Hindlimb muscle (tissue), 1 donor: Measurements from ENCODE around the gene PANK1. TPM values are rescaled to one million over a fixed set of nuclear protein-coding genes. Genes with fewer than 3 reads are reported as not detected.
"Not testable (repeated sequence)": the region's sequence is repeated elsewhere in the genome, so short reads cannot be mapped to it uniquely, and the experiment has no call there.

Experiments used
- DNase-seq: peaks from one replicate; pipeline ENCODE4 v3.0.0-alpha.2; 2013
- polyA plus RNA-seq: library from polyadenylated mRNA; unstranded; fragments of 120-200 nt; gene quantifications from one replicate; pipeline ENCODE4 v1.2.1, GENCODE V29; 2013; ENCODE audit not compliant: insufficient read length

PANK1 gene
- polyA plus RNA-seq, 1 donor, result 16.0 TPM

DNA sequence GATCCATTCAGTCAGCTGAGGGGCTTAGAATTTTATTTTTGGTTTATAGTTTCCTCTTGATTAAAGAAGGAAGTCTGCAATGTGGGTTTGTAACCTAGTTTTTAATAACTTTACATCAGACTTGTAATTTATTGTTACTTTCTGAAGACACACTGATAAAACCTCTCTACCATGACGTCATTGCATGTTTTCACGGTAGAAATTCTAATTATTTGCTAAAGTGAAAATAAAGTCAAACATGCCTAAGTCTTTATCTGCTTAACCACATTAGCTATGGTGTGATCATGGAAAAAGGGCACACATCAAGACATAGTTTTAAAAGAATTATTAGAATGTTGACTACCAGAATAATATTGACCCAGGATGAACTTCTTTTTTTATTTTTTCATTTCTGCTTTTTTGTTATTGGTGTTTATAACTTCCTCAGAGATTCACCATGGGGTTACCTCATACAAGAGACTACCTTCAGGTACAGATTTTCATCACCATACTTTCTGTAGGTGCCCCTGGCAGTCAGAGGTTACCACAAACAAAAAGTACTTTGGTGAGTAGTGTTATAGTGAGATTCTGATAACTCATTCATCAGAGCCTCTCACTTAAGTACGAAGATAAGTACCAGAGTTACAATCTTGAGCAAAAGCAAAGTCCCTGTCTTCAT, 7.0 kb upstream of the PANK1 start:
- no peak for DNase-seq

DNA sequence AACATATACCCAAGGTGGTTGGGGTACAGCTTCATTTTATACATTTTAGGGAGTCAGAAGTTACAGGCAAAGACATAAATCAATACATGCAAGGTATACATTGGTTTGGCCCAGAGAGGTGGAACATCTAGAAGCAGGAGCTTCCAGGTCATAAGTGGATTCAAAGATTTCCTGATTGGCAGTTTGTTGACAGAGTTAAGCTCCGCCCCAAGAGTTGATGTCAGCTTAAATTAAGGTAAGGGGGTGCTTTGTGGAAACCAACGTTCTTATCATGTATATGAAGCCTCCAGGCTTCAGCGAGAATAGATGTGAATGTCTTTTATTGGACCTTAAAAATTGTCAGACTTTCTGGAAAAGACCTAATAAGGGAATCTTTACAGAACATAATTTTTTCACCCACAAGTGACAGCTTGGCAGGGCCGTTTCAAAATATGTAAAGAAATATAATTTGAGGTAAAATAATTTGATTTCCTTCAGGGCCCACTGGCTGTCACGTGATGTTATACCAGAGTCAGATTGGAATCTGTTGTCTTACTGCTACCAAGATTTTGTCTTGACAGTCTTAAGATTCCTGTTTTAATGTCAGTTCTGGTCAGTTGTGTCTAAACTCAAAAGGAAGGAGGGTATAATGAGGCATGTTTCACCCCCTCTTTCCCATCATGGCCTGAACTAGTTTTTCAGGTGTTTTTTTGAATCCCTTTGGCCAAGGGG, 6.3 kb upstream of the PANK1 start:
- no peak for DNase-seq

DNA sequence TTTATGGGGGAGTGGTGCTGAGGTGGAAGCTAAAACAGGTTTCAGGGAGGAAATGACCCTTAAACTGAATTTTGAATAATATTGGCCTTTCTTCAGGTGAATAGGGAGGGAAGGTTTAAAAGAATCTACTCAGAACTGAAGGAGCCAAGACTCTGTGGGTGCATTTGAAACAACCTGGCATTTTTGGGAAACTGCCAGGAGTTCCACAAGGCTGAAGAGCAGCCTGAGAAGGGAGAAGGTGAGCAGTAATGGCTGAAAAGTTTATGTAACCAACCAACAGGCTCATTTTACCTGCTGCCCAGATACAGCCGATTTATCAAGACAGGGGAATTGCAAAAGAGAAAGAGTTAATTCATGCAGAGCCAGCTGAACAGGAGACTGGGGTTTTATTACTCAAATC, 4.0 kb upstream of the PANK1 start:
- DNase-seq, result no peak

DNA sequence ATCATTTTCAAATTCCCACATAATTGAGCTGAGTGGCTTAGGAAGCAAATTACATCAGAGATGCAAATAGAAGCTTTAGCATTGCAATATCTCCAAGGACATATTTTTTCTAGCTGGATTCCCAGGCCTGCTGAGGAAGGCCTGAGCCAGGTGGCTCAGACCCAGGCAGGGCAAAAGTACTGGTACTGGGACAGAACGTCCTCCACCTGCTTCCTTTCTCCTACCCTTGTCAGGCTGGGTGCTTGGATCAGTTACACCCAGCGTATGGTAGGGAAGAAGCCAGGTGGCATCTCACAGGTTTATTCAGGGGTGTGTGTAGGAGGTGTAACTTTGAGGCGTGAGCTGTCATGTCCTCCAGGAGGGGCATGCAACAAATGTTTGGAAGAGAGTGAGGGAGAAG, 3.0 kb upstream of the PANK1 start:
- no peak for DNase-seq

DNA sequence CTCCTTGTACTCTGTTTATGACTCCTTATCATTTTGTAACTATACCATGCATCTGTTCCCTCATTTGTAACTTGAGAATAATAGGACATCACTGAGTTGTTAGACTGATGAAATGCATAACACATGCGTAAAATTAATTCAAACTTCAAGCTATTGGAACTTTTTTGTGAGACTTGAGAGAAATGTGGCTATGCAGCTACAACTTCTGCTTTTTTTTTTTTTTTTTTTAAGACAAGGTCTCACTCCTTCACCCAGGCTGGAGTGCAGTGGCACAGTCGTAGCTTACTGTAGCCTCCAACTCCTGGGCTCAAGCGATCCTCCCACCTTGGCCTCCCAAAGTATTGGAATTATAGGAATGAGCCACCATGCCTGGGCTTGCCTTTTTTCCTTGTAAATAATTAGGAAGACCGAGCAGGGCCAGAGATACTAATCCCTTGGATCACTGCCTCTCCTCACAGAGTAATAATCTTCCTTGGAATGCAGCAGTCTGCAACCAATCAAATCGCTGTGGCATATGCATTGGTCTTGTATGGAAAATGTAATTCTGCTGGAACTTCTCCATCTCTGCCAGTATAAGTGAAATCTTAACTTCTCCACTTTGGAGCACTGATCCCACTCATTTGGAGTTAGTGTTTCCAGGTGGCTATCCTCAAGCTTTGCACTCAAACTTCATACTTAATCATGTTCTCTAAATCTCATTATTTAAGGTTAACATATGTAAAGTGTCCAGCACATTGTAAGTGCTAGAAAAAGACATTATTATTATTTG, 2.0 kb upstream of the PANK1 start:
- DNase-seq, result no peak

DNA sequence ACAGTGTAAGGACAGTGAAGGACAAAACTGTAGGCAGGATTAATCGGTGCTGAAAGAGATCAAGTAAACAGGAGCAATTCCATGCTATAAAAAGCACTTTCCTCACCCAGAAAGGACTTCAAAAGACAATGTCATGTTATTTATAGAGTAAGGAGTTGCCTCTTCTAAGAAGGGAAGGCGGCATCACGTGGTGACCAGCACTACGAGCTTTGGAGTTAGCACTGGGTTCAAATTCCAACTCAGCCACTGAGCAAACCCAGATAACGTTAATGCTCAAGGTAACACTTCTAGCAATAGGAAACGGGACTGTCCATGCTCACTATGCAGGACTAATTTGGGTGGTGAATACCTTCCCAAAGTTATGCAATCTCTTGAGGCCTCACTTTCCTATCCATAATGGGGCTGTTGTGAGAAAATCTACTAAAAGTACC, 715 bp upstream of the PANK1 start:
- DNase-seq, result no peak

DNA sequence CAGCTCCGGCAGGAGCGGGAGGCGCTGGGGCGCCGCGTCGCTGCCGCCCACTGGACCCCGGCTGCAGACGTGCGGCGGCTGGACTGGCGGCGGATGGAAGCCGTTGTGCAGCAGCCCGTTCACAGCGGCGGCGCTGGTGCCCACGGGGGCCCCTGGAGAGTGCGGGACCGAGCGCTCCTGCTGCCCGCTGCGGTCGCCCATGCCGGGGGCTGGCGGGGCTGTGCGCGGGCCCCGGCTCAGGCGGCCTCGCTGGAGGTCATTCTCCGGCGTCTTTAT, 413 bp downstream of the PANK1 start:
- peak; percentile 20 for DNase-seq

DNA sequence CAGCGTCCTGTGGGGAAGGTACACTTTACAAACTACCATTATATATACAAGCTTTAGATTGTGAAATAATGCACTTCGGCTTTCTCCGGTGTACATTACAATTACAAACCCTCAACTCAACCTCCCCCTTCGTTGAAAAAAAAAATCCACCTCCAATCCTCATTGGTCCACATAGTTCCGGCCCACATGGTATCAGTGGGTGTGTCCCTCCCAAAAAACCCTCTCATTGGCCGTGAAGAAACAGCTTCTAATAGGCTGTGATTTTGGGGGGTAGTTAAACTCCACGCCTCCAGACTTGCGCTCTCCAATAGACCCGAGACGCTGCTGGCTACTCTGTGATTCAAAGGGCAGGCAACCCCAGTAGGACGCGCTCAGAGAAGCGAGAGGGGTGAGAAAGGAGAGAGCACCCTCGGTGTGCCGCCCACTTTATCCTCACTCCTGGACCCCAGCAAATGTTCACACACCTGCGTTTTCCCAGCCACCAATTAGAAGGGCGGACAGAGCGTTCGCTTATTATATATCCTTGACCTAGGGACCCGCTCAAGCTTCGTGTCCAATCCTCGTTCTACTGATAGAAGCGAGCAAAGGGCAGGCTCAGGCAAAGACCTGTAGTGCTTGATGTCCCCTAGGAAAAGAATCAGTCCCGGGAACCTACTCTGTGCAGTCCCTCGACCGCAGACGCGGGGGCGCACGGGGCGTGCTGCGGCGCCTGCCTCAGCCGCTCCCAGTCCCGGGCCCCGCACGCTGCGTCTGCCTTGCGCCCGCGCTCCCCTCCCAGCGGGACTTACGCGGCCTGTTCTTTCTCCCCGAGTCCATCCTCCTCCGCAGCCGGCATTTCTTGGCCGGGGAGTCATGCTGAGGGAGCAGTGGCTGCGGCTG, 991 bp downstream of the PANK1 start:
- peak; percentile 88 for DNase-seq

DNA sequence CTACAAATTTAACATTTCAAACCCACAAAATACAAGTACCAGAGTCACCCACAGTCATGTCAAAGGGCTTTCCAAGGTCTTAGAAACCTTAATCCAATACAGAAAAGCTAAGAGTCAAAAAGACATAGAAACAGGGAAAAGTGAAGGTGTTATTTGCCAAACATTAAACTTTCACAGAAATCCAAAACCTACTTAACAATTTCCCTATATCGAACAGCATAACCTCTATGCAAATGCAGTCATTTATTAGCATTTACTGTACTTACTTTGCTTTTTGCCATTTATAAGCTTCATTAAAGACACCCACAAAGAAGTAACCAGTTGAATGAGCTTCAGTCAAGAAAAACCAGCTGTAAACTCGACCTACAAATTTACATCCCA, 1.6 kb downstream of the PANK1 start:
- no peak for DNase-seq

DNA sequence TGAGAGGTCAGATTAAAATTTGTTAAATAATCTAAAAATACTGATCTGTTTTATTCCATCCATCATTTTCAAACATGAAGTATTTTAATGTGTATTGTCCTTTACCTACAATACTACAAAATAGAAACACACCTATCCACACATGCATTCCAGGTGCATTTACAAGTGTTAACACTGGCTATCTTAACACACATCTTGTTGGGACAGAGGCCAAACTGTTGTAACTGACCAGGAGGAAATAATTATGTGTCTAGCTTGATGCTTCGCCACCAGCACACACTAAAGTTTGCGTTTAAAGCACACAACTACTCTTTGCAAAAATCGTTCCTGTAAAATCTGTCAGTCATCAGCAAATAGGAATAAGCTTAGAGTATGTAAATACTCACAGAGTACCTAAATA, 2.8 kb downstream of the PANK1 start:
- DNase-seq, result no peak

DNA sequence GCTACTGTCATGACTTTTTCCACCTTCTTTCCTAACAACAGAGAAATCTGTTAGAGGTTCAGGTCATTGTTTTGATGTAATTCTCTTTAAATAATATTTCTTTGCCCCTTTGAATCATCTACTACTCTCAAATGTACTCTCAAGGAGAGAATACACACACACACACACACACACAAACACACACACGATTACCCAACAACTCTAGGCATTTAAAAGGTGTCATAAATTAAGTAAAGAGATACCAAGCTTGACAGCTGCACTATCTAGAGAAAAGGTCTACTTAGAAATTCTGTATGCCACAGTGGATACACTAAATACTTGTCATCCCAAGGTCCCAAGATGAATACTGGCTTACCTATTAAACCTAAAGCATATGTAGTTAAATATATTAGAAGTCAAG, 4.8 kb downstream of the PANK1 start:
- no peak for DNase-seq

DNA sequence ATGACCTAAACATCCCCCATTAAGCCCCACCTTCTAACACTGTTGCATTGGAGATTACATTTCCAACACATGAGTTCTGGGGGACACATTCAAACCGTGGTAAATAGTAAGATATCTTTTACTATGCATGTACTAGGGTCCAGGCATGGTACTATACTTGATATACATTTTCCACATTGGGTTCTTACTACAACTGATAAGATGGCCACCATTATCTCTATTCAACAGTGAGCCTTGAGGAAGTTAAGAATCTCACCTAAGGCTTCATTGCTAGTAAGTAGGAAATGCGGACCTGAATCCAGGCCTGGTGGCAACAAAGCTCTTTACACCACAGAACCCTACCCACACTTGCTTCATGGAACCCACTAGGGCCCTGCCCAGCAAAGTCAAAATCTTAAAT, 5.7 kb downstream of the PANK1 start:
- DNase-seq, result no peak

DNA sequence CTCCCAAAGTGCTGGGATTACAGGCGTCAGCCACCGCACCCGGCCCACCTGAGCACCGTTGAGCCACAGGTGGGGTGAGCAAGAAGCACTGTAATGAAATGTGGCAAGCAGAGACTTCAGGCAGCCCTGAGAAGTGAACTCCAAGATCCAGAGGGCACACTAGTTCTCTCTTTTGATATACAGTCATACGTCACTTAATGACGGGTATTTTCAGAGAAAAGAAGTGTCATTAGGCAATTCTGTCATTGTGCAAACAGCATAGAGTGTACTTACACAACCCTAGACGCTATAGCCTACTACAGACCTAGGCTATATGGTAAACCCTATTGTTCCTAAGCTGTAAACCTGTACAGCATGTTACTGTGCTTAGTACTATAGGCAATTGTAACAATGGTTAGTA, 7.9 kb downstream of the PANK1 start:
- DNase-seq, result no peak

DNA sequence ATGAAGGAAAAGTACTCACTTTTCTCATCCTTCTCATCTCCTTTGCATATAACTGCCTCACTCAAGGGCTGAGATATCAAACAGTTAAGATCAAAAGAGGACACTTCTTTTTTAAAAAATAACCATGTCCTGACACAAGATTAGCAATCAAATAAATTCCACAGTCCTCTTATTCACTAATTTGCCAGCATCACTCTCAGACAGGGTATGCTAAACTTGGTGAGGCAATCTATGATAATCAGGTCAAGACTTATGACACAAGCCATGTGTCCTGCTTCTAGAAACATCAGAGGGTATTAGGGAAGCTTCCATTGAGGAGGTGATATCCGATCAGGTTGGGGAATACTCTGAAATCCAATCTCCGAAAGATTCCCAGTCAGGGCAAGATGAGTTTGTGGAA, 10.4 kb downstream of the PANK1 start:
- DNase-seq, result no peak

DNA sequence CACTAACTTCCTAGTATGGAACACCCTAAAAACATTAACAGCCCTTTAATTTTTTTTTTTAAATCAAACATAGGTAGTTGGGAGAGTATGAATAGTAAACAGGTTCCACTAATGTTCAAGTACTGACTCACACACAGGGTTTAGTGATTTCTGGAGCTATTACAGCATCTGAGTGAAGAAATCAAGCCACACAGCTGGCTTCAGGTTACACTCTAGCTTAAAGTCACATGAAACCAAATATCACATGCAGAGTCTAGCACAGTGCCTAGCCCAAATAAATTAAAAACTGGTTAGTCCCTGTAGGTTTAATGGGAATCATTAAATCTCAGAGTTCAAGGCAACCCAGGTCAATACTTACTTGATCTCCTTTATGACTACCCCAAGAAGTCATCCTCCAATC, 11.6 kb downstream of the PANK1 start:
- no peak for DNase-seq

DNA sequence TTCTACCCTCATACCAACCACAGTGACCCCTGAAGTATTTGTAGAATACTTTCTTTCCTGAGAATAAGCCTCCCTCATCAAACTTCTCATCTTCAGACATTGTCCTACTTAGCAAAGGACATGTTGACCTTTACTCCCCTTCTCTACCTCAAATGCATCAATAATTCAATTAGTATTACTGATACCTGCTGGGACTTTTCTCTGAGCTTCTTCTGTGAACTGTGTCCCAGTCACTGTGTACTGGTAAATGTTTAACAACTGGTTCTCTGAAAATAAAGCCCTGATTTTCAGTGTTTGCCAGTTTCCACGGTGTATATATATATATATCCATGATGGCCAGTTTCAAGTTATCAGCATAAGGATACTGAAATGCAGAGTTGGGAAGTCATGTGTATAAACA, 12.2 kb downstream of the PANK1 start:
- DNase-seq, result no peak

DNA sequence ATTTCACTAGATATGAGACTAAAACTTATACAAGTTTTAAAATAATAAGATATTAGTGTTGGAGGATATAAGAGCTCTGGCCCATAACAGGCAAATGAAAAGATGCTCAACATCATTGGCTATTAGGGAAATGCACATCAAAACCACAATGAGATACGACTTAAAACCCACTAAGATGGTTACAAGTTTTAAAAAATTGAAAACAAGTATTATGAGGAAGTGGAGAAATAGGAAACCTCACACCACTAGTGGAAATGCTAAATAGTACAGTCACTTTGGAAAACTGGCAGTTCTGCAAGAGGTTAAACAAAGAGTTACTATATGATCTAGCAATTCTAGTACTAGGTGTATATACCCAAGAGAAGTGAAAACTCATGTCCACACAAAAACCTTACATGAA, 17.2 kb downstream of the PANK1 start:
- no peak for DNase-seq

DNA sequence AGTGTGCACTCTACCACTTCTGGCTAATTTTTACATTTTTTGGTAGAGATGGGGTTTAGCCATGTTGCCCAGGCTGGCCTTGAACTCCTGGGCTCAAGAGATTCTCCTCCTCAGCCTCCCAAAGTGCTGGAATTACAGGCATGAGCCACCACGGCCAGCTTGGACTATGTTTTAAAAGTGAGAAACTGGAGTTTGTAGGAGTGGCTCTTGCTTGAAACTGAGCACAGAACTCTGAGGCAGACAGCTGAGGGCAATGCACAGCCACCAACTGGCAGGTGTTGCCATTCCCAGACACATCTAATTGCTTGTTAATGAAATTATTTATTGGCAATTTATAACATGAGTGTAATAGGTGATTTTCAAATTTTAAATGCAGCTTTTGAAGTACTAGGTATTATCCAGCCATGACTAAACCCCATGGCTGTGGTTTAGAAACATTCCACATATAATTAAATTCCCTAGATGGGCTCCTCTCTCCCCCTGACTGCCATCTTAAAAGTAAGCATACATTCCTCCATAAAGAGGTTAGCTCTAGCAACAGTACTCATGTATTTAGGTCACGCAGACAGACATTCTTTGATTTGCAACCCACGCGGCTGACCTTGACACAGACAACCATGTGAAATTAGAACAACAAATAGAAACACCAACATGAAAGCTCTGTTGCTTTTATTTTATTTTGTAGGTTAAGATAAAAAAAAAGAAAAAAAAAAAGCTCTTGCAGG, 19.8 kb downstream of the PANK1 start:
- DNase-seq, result no peak

DNA sequence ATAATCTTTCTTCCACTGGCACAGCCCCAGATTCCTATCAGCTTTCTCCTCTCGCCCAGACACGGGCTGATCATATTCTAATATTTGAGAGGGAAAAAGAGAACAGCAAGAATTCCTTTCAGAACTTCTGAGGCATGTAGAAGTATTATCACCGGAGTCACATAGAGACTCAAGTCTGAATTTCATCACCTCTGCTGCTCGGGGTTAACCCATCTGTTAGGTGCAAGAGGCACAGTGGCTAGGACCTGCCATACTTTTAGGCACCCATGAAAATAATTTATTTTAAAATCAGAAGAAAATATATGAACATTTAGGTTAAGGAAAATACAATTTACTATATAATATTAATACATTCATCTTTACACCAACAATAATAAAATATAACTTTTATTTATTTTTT, 21.0 kb downstream of the PANK1 start:
- DNase-seq, result no peak

DNA sequence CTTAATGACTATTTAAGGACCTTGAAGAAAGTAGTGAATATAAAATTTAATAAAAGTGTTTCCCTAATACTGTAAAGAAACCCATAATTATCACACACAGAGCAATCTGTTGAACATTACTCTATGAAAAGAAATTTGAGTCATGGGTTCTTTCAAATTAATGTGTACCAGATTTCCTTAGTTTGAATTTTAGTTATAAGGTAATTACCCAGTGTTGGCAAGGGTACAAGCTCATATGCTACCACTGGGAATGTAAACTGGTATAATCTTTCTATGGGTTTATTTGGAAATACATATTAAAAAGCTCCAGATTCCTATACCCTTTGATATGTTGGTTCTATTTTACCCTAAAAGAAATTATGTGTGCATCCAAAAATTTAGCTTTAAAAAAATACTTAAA, 22.9 kb downstream of the PANK1 start:
- no peak for DNase-seq

DNA sequence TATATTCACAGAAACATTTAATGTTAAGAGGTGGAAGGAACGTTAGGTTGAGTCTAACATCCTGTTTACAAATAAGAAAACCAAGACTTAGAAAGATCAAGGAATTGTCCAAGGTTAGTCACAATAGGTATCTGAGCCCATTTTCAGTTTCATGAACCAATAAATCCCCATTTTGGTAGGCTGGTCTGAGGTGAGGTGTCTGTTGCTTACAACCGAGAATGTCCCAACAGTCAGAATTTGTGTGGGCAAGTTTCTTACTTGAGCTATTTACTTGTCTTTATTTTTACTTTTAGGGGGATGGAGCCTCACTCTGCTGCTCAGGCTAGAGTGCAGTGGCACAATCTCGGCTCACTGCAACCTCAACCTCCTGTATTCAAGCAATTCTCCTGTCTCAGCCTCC, 23.6 kb downstream of the PANK1 start:
- DNase-seq, result no peak

DNA sequence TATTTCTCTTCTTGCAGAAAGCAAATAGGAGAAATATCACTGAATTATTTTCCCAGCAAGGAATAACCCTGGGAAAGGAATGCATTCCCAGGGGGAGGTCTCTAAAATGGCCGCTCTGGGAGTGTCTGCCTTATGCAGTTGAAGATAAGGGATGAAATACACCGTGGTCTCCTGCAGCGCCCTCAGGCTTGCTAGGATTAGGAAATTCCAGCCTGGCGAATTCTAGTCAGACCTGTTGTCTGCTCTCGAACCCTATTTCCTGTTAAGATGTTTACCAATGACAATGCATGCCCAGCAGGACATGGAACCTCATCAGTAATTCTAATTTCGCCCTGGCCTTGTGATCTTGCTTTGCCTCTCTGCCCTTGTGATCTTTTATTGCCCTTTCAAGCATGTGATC, 24.7 kb downstream of the PANK1 start:
- not testable (repeated sequence) for DNase-seq

DNA sequence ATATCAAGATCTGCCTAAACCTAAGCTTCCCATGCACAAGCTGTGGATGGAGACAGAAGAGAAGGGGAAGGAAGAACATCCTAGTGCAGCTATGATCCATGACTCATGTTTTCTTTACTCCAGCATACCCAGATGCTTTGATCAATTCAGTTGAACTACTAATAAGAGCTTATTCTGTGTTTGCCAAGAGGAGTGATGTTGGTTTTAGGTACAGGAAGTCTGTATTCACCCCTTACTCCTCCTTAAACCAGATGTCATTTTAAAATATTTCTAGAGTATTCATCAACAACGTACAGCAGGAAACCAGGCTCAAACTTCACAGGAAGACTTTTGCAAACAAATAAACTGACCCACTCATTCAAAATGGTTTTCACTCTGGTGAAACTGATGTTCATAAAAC, 29.2 kb downstream of the PANK1 start:
- DNase-seq, result no peak
